Measurements from ENCODE around the gene RFX3.

DNA sequence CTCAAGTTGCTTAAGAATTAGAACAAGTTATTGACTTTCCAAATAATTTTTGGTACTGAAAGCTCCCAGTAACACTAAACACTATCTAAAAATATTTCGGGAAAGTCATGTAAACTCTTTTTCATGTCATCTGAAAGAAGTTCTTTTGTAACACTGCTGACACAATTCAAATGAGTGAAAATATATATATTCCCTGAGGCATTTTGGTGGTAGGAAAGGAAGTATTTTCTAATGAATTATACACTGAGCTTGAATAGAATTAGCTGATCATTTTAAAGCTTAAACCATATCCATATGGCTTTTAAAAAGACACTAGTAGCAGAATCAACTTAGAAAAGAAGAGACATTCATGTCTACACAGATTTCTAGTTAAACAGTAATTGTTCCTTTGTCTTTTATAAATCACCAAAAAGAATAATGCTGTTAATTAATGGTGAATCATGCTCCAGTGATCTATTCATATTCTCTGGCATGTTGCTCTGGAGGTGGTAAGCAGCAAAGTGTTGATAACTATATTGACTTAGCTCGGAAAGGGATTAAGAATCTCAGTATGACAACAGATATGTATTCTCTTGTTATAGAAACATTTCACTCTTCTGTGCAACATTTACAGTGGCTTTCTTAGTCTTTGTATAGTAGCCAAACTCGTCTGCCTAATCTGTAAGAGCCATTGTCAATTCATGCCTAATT is 27.4 kb upstream of the RFX3 start:
- no peak for TF ChIP-seq EZH2 (IDR thresholded peaks at IDR 0.05; ENCODE audit: low read depth)
- TF ChIP-seq, protein P1, sequence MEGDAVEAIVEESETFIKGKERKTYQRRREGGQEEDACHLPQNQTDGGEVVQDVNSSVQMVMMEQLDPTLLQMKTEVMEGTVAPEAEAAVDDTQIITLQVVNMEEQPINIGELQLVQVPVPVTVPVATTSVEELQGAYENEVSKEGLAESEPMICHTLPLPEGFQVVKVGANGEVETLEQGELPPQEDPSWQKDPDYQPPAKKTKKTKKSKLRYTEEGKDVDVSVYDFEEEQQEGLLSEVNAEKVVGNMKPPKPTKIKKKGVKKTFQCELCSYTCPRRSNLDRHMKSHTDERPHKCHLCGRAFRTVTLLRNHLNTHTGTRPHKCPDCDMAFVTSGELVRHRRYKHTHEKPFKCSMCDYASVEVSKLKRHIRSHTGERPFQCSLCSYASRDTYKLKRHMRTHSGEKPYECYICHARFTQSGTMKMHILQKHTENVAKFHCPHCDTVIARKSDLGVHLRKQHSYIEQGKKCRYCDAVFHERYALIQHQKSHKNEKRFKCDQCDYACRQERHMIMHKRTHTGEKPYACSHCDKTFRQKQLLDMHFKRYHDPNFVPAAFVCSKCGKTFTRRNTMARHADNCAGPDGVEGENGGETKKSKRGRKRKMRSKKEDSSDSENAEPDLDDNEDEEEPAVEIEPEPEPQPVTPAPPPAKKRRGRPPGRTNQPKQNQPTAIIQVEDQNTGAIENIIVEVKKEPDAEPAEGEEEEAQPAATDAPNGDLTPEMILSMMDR (conservative IDR thresholded peaks at IDR 0.05): no peak

Data from PC-9 (cell line).